Islet precursor cell (in vitro differentiated cells): ENCODE measurements around the gene SPHK2.
"Not testable (repeated sequence)": the region's sequence is repeated elsewhere in the genome, so short reads cannot be mapped to it uniquely, and the experiment has no call there.

Experiments
- DNase-seq: peaks from one replicate; pipeline ENCODE4 v3.0.0-alpha.2; 2018

Gene SPHK2

GRCh38 chr19:48637449-48637947, 18.2 kb downstream of the SPHK2 start:
- DNase-seq = peak; percentile 98

- DNase-seq = peak; percentile 93
Observed at GRCh38 chr19:48637948-48638830, 18.9 kb downstream of the SPHK2 start.

GRCh38 chr19:48638831-48639381, 19.6 kb downstream of the SPHK2 start:
- no peak for DNase-seq

GRCh38 chr19:48639483-48640375, 20.4 kb downstream of the SPHK2 start:
- DNase-seq = no peak

GRCh38 chr19:48641850-48642249, 22.5 kb downstream of the SPHK2 start:
- no peak for DNase-seq

- DNase-seq = no peak
Observed at GRCh38 chr19:48642862-48643261, 23.6 kb downstream of the SPHK2 start.

GRCh38 chr19:48644355-48644754, 25.0 kb downstream of the SPHK2 start:
- DNase-seq = no peak

GRCh38 chr19:48644839-48645619, 25.7 kb downstream of the SPHK2 start:
- no peak for DNase-seq

- no peak for DNase-seq
Observed at GRCh38 chr19:48645620-48646000, 26.3 kb downstream of the SPHK2 start.

GRCh38 chr19:48646001-48646721, 26.9 kb downstream of the SPHK2 start, which contains the start of gene CA11:
TSS of gene CA11 (minus strand) at chr19:48646187. CDS start at chr19:48645632, 555 bp downstream.
- DNase-seq = peak; percentile 69

GRCh38 chr19:48646722-48647216, 27.5 kb downstream of the SPHK2 start:
- peak; percentile 95 for DNase-seq

- no peak for DNase-seq
Observed at GRCh38 chr19:48648134-48648533, 28.8 kb downstream of the SPHK2 start.

- DNase-seq = no peak
Observed at GRCh38 chr19:48650974-48651682, 31.8 kb downstream of the SPHK2 start.

GRCh38 chr19:48651683-48652048, 32.4 kb downstream of the SPHK2 start:
- no peak for DNase-seq

- DNase-seq = no peak
Observed at GRCh38 chr19:48654299-48655059, 35.2 kb downstream of the SPHK2 start.

- no peak for DNase-seq
Observed at GRCh38 chr19:48656840-48657474, 37.7 kb downstream of the SPHK2 start.

GRCh38 chr19:48657828-48658227, 38.5 kb downstream of the SPHK2 start:
- not testable (repeated sequence) for DNase-seq

- no peak for DNase-seq
Observed at GRCh38 chr19:48658483-48658882, 39.2 kb downstream of the SPHK2 start.

- no peak for DNase-seq
Observed at GRCh38 chr19:48659768-48660167, 40.5 kb downstream of the SPHK2 start.
